Measurements from ENCODE around the gene ARVCF. TPM values are rescaled to one million over a fixed set of nuclear protein-coding genes. Genes with fewer than 3 reads are reported as not detected.

The ARVCF gene
- total and polyA plus RNA-seq, 2 donors (not counting 3 experiments of a cell fraction or from before 2014, with no cell fraction given), result 81.3 to 105 TPM

- Histone ChIP-seq H3K79me2 (ENCODE audit: control insufficient read depth, insufficient read depth, low read length) (no peaks in the 10 kb centered on the region), H3K9me3 (replicated peaks; ENCODE audit: control insufficient read depth, insufficient read depth, low read length) (no peaks in the 10 kb centered on the region), H3K9ac (replicated peaks; ENCODE audit: extremely low read depth, insufficient read depth, low read length) (no peak overlapping the region), H3K9me1 (replicated peaks; ENCODE audit: control insufficient read depth, extremely low read depth, insufficient read depth, low read length) (no peaks in the 10 kb centered on the region), H4K20me1 (replicated peaks; ENCODE audit: control insufficient read depth, extremely low read depth, insufficient read depth, low read length) (no peaks in the 10 kb centered on the region), H3K36me3 (ENCODE audit: control insufficient read depth in 2 of 2, extremely low read depth in 1 of 2, insufficient read depth in 2 of 2, low read length in 2 of 2) (peaks cover 0 to 27% of the 10 kb centered on the region in 2 experiments), H3K27me3 (ENCODE audit: control insufficient read depth in 2 of 2, insufficient read depth in 2 of 2, low read length in 2 of 2) (no peaks in the 10 kb centered on the region), H3K4me1 (ENCODE audit: control insufficient read depth, extremely low read depth, insufficient read depth, low read length) (peaks cover 19% of the 10 kb centered on the region), H3K4me3 (replicated peaks in 1 of 3; ENCODE audit: insufficient read depth in 1 of 3, low read depth in 1 of 3, low read length in 3 of 3) (no peak overlapping the region), H2AFZ (ENCODE audit: low read depth, low read length) (no peak overlapping the region), H3K27ac (ENCODE audit: insufficient read depth, low read depth, low read length) (no peak overlapping the region), H3K4me2 (ENCODE audit: insufficient read depth, low read length) (no peak overlapping the region)
- ChIA-PET CTCF (no interaction called here), POLR2A (no interaction called here)
- no TSS peak for BruUV-seq (replicated peaks)
- intact Hi-C loops (cut with micrococcal nuclease), result no loop called here
- TF ChIP-seq FOS (IDR thresholded peaks at IDR 0.05; ENCODE audit: borderline replicate concordance, insufficient read depth, low read length), result no peak
- no peak for TF ChIP-seq MYC (IDR thresholded peaks at IDR 0.05; ENCODE audit: low read depth, low read length)
- no peak for TF ChIP-seq GATA2 (IDR thresholded peaks at IDR 0.05; ENCODE audit: insufficient read depth, insufficient read length, low read depth, low read length)
- no peak for TF ChIP-seq JUN (IDR thresholded peaks at IDR 0.05; ENCODE audit: borderline replicate concordance, insufficient read depth, insufficient read length, low read depth)
- TF ChIP-seq CTCF (IDR thresholded peaks at IDR 0.05; ENCODE audit: extremely low read depth in 1 of 2, insufficient read depth in 1 of 2, low read depth in 1 of 2, low read length in 2 of 2), result no peak
- TF ChIP-seq POLR2AphosphoS5 (IDR thresholded peaks at IDR 0.05; ENCODE audit: insufficient read depth, low read depth, low read length), result no peak
- peak; percentile 8 for TF ChIP-seq POLR2A (IDR thresholded peaks at IDR 0.05; ENCODE audit: low read depth, low read length)
- no peak for DNase-seq (ENCODE audit: low read depth, low spot score)
- dilution Hi-C loops (cut with MboI; ENCODE audit: extremely low pct_ligation_motif_present, low sequenced_read_pairs), result no loop called here
- no peak for FAIRE-seq
These were observed 56.0 kb downstream of the ARVCF start for GRCh38 chr22:19960491-19961200.

Data from endothelial cell of umbilical vein (primary cell).